GM23338 (cell line): ENCODE data around the gene BCKDHA.
"Not testable (repeated sequence)": the region's sequence is repeated elsewhere in the genome, so short reads cannot be mapped to it uniquely, and the experiment has no call there.

ENCODE experiments used
- CTCF ChIP-seq, 2 experiments: fragments of 200-600 bp in 1 of 2; sonication (generic) in 1 of 2; conservative IDR thresholded peaks; 2 replicates each; pipeline versions ENCODE4 v1.5.1 to v1.6.1; 2016 to 2017; ENCODE audit warnings: antibody characterized with exemption in 2 of 2, low read depth in 2 of 2, mild to moderate bottlenecking in 2 of 2, moderate library complexity in 1 of 2
- POLR2AphosphoS5 ChIP-seq: IDR thresholded peaks from 2 replicates; pipeline ENCODE4 v1.6.1; 2016; ENCODE audit warnings: antibody characterized with exemption, low read depth

DNA sequence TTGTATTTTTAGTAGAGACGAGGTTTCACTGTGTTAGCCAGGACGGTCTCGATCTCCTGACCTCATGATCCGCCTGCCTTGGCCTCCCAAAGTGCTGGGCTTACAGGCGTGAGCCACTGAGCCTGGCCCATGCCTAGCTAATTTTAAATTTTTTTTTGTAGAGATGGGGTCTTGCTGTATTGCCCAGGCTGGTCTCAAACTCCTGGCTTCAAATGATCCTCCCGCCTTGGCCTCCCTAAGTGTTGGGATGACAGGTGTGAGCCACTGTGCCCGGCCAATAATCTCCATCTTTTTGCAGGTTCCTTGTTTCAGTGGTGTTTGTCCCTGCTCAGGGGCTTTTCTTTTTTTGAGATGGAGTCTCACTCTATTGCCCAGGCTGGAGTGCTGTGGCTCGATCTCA lies 16.1 kb upstream of the BCKDHA start:
- not testable (repeated sequence) for TF ChIP-seq CTCF (conservative IDR thresholded peaks at IDR 0.05; ENCODE audit: low read depth in 2 of 2); POLR2AphosphoS5
